ENCODE measurements around the gene DYRK1A. TPM values are rescaled to one million over a fixed set of nuclear protein-coding genes. Genes with fewer than 3 reads are reported as not detected.

The DYRK1A gene
- total RNA-seq, 1 experiment from 2014 or later: 35.5 TPM

DNA sequence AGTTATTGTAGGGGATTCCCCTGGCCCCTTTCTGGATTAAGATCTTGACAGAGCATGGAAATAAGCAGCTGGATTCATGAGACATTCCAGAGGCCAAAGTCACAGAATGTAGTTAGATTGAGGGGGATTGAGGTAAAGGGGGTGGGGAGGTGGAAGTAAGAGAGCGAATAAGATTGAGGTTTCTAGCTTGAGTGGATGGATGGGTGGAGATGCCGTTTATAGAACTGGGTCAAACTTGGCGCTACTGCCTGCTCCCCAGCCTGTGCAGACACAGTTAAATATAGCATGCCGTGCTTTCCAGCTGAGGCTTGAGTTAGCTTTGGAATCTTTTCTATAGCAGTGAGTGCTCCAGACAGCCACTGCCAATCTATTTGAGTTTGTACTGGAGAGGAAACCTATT is 85.7 kb downstream of the DYRK1A start:
- DNase-seq: no peak
- no peak overlapping the region for H2AFZ ChIP-seq
- H3K27ac ChIP-seq: no peak overlapping the region
- no peak overlapping the region for H3K4me3 ChIP-seq
- intact Hi-C loops (cut with micrococcal nuclease; ENCODE audit: unreplicated experiment): no loop called here
- H3F3A ChIP-seq (ENCODE audit: insufficient read depth, low read depth): peaks cover 10% of the 10 kb centered on the region; the same call in 1 of the 2 replicates
- no peaks in the 10 kb centered on the region for H4K20me1 ChIP-seq (ENCODE audit: insufficient read depth)
- H3K9me3 ChIP-seq (ENCODE audit: insufficient read depth, low read depth): no peaks in the 10 kb centered on the region
- no peak overlapping the region for H3K4me2 ChIP-seq
- H3K4me1 ChIP-seq (replicated peaks; ENCODE audit: insufficient read depth): peaks cover 34% of the 10 kb centered on the region
- H3K9me2 ChIP-seq (ENCODE audit: insufficient read depth): no peaks in the 10 kb centered on the region
- ChIA-PET POLR2A (ENCODE audit: unreplicated experiment) (interaction anchor here (0.6 kb wide), 1 partner anchor 86 kb away, joined by 5 read pairs; no protein-coding TSS in a partner anchor), CTCF (no interaction called here)
- TF ChIP-seq CTCF (conservative IDR thresholded peaks at IDR 0.05): no peak
- no peak for TF ChIP-seq EZH2 (IDR thresholded peaks at IDR 0.05; ENCODE audit: low read depth)
- H3K36me3 ChIP-seq (ENCODE audit: low read depth): no peaks in the 10 kb centered on the region
- H3K27me3 ChIP-seq (ENCODE audit: insufficient read depth, low read depth): no peaks in the 10 kb centered on the region
- no TSS peak for BruUV-seq (replicated peaks)
- H3K79me2 ChIP-seq (ENCODE audit: low read depth): peaks cover 86% of the 10 kb centered on the region

DNA sequence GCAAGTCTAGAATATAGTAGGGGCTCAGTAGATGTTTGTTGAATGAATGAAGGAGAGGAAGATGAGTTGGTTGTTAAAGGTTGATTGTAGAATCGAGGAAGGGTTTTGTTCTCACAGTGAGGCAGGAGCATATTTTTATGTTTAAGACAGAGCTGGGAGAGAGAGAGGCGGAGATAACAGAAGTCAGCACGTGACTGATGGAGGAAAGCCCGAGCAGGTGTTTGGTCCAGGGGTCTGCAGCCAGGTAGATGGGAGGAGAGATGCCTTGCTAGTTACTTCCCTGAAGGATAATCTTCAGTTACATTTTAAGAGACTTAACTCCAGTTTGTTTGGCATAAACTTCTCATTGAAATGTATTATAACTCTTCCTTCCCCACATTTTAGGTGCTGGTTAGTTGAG is 86.8 kb downstream of the DYRK1A start:
- no TSS peak for BruUV-seq (replicated peaks)
- H2AFZ ChIP-seq: no peak overlapping the region
- no peaks in the 10 kb centered on the region for H4K20me1 ChIP-seq (ENCODE audit: insufficient read depth)
- DNase-seq: no peak
- CTCF ChIA-PET: no interaction called here
- H3F3A ChIP-seq (ENCODE audit: insufficient read depth, low read depth): peaks cover 10% of the 10 kb centered on the region; the same call in 1 of the 2 replicates
- no peak for TF ChIP-seq CTCF (conservative IDR thresholded peaks at IDR 0.05)
- no peak for TF ChIP-seq EZH2 (IDR thresholded peaks at IDR 0.05; ENCODE audit: low read depth)
- intact Hi-C loops (cut with micrococcal nuclease; ENCODE audit: unreplicated experiment): no loop called here
- no peak overlapping the region for H3K4me3 ChIP-seq
- no peaks in the 10 kb centered on the region for H3K27me3 ChIP-seq (ENCODE audit: insufficient read depth, low read depth)
- H3K36me3 ChIP-seq (ENCODE audit: low read depth): no peaks in the 10 kb centered on the region
- no peak overlapping the region for H3K27ac ChIP-seq
- no peaks in the 10 kb centered on the region for H3K9me2 ChIP-seq (ENCODE audit: insufficient read depth)
- H3K9me3 ChIP-seq (ENCODE audit: insufficient read depth, low read depth): no peaks in the 10 kb centered on the region
- no peak overlapping the region for H3K4me2 ChIP-seq
- POLR2A ChIA-PET (ENCODE audit: unreplicated experiment): no interaction called here
- H3K4me1 ChIP-seq (replicated peaks; ENCODE audit: insufficient read depth): peaks cover 34% of the 10 kb centered on the region
- H3K79me2 ChIP-seq (ENCODE audit: low read depth): peaks cover 84% of the 10 kb centered on the region

- no peak for TF ChIP-seq CTCF (conservative IDR thresholded peaks at IDR 0.05)
- TF ChIP-seq EZH2 (IDR thresholded peaks at IDR 0.05; ENCODE audit: low read depth): no peak
- Histone ChIP-seq H3K9me2 (ENCODE audit: insufficient read depth) (no peaks in the 10 kb centered on the region), H3K4me1 (replicated peaks; ENCODE audit: insufficient read depth) (peaks cover 26% of the 10 kb centered on the region), H3K27me3 (ENCODE audit: insufficient read depth, low read depth) (no peaks in the 10 kb centered on the region), H3K4me2 (peak overlapping the region; percentile 19; the same call in 1 of the 2 replicates), H4K20me1 (ENCODE audit: insufficient read depth) (no peaks in the 10 kb centered on the region), H2AFZ (no peak overlapping the region), H3K27ac (peak overlapping the region; percentile 34), H3K79me2 (ENCODE audit: low read depth) (peaks cover 83% of the 10 kb centered on the region), H3K9me3 (ENCODE audit: insufficient read depth, low read depth) (no peaks in the 10 kb centered on the region), H3K36me3 (ENCODE audit: low read depth) (no peaks in the 10 kb centered on the region), H3F3A (ENCODE audit: insufficient read depth, low read depth) (peaks cover 4% of the 10 kb centered on the region; the same call in 1 of the 2 replicates), H3K4me3 (no peak overlapping the region)
- ChIA-PET POLR2A (ENCODE audit: unreplicated experiment) (no interaction called here), CTCF (no interaction called here)
- no TSS peak for BruUV-seq (replicated peaks)
- intact Hi-C loops (cut with micrococcal nuclease; ENCODE audit: unreplicated experiment): loop anchor here (5.0 kb wide), 1 partner anchor 188 kb away; the partner anchor contains the start of gene VPS26C
- peak in 1 of 2 experiments; percentile 7 for DNase-seq
These were observed 88.4 kb downstream of the DYRK1A start for GRCh38 chr21:37454869-37455503.
